ENCODE results near the gene NEBL.

Gene NEBL

GRCh38 chr10:20747782-20748181 lies 149.3 kb downstream of the NEBL start:
- no peak for DNase-seq (ENCODE audit: low read depth)
- TF ChIP-seq CTCF (conservative IDR thresholded peaks at IDR 0.05; ENCODE audit: low read depth, low read length) = no peak
- H3K4me3 ChIP-seq (ENCODE audit: low read depth, low read length) = no peak overlapping the region

- H3K4me3 ChIP-seq (ENCODE audit: low read depth, low read length) = no peak overlapping the region
- no peak for TF ChIP-seq CTCF (conservative IDR thresholded peaks at IDR 0.05; ENCODE audit: low read depth, low read length)
- no peak for DNase-seq (ENCODE audit: low read depth)
Observed at GRCh38 chr10:20746856-20747255, 150.3 kb downstream of the NEBL start.

GRCh38 chr10:20745556-20746375 lies 151.3 kb downstream of the NEBL start:
- DNase-seq (ENCODE audit: low read depth) = no peak
- H3K4me3 ChIP-seq (ENCODE audit: low read depth, low read length) = no peak overlapping the region
- no peak for TF ChIP-seq CTCF (conservative IDR thresholded peaks at IDR 0.05; ENCODE audit: low read depth, low read length)

- DNase-seq (ENCODE audit: low read depth) = no peak
- TF ChIP-seq CTCF (conservative IDR thresholded peaks at IDR 0.05; ENCODE audit: low read depth, low read length) = no peak
- no peak overlapping the region for H3K4me3 ChIP-seq (ENCODE audit: low read depth, low read length)
Observed at GRCh38 chr10:20744821-20745220, 152.3 kb downstream of the NEBL start.

- no peak overlapping the region for H3K4me3 ChIP-seq (ENCODE audit: low read depth, low read length)
- DNase-seq (ENCODE audit: low read depth) = no peak
- no peak for TF ChIP-seq CTCF (conservative IDR thresholded peaks at IDR 0.05; ENCODE audit: low read depth, low read length)
Observed at GRCh38 chr10:20743942-20744341, 153.2 kb downstream of the NEBL start.

- no peak overlapping the region for H3K4me3 ChIP-seq (ENCODE audit: low read depth, low read length)
- DNase-seq (ENCODE audit: low read depth) = no peak
Observed at GRCh38 chr10:20742737-20743541, 154.2 kb downstream of the NEBL start.

More at GRCh38 chr10:20742737-20743541, 154.2 kb downstream of the NEBL start:
- no peak for TF ChIP-seq CTCF (conservative IDR thresholded peaks at IDR 0.05; ENCODE audit: low read depth, low read length)
